Right ventricle myocardium superior (tissue), 1 donor: ENCODE measurements around the gene CKB. TPM values are rescaled to one million over a fixed set of nuclear protein-coding genes. Genes with fewer than 3 reads are reported as not detected.

ENCODE experiments used
- ATAC-seq: fragments of 200-7000 bp; cut with Tn5 transposase; one replicate; pipeline ENCODE4 v1.9.1; 2020; ENCODE audit warnings: mild to moderate bottlenecking; ENCODE audit not compliant: poor library complexity
- DNase-seq: peaks from one replicate; pipeline ENCODE4 v3.0.0-alpha.2; 2020
- intact Hi-C: fragments of 100-400 bp; cut with DNase I; formaldehyde crosslinking; loops from one replicate; pipeline ENCODE4 v1.11.2; 2022
- total RNA-seq: library from RNA; stranded (reverse); fragmentation: NEBNext Ultra II Directional; extraction: Animal tissue kit (Norgen Biotek cat#: 25700); gene quantifications from one replicate; pipeline ENCODE4 v1.2.1, GENCODE V29; 2021
- donor health status: DM: no; HTN: yes; CAD: no; lungs with severe emphysema.

The CKB gene
- total RNA-seq, 1 donor from 2014 or later: 702 TPM

DNA sequence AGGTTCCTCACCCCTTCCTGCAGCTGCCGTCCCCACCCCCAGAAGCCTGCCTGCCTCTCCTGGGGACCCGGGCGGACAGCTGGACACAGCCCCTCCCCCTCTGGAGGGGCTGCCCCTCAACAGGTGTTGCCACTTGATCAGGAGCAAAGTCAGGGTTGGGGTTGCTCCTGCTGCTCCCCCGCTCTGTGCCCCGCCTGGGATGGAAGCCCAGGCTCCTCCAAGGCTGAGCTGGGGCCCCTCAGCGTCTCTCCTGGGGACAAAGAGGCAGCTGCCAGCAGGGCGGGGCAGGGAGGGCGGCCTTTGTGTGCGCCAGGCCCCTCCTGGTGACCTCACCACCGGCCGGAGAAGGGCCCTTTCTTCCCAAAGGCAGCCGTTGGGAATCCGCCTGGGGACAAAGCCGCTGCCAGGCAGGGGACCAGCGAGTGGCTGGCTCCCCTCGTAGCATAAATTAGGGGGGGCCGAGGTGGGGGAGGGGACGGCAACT is 20.0 kb upstream of the CKB start:
- DNase-seq (peak; percentile 84), ATAC-seq (peak; percentile 23)
- intact Hi-C loops: no loop called here

DNA sequence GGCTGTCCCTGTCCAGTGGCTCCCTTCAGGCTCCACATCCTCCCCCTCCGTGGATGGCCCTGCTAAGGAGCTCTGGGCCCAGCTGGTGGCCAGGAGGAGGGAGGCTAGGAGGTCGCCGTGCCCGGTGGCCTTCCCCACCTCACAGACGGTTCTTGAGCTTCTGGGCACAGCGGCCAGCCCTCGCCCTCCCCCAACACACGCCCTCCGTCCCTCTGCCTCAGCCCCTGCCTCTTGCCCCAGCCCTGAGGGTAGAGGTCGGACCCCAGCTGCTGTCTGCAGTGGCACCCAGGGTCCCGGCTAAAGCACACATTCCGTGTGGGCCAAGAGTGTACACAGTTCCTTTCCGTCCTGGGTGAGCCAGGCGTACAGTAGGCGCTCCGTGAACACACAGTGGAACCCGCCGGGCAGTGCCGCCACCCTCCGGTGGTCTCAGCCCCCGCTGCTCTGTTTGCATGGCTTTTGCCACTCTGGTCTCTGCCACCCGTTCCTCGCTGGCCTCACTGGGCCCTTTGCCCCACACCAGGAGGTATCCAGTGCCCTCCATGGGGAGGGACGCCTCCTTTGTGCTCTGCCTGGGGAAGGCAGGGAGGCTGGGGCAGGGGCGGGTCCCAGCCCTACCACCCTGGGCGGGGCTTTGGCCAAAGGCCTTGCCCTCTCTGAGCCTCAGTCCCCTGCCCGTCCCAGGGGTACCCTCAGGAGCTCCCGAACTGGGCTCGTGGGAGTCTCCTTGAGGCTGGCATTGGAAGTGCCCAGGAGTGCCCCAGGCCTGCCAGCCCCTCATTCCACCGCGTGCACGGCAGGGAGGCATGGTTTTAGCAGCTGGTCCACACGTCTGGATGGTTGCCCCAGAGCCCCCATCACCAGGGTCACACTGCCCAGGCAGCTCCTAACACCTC is 19.3 kb upstream of the CKB start:
- DNase-seq (peak; percentile 44), ATAC-seq (no peak)
- intact Hi-C loops: no loop called here

DNA sequence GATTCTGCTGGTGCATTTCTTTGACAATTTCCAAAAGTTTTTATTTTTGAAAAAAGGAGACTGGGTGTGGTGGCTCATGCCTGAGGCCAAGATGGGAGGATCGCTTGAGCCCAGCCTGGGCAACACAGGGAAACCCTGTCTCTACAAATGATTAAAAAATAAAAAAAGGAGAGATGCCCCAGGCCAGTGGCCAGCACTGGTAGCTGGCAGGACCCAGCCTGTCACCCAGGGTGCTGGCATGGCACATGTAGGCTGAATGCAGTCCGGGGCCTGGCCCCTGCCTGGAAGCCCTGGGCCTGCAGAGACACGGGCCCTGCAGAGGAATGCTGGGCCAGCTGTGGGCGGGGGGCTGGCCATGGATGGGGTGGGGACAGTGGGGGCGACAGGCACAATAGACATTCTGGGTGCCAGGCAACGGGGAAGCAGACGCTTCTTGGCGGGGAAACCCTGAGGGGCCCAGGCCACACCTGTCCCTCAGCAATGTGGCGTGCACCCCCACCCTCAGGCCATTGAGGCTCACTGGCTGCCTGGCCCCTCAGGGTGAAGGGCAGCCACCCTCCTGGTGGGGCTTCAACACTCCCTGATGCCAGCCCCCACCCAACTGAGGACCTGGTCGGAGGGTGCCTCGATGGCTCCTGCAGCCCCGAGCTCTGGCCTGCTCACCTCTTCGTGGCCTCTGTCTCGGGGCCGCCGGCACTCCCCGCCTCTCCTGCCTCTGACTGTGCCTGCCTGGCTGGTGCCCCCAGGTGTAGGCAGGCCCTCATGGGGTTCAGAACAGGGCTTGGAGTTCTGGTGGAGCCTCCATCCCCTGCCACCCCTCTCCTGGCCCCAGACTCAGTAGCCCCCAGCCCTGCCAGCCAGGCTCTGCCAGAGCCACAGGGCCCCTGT is 18.4 kb upstream of the CKB start:
- intact Hi-C loops: no loop called here
- peak; percentile 40 for DNase-seq
- no peak for ATAC-seq

DNA sequence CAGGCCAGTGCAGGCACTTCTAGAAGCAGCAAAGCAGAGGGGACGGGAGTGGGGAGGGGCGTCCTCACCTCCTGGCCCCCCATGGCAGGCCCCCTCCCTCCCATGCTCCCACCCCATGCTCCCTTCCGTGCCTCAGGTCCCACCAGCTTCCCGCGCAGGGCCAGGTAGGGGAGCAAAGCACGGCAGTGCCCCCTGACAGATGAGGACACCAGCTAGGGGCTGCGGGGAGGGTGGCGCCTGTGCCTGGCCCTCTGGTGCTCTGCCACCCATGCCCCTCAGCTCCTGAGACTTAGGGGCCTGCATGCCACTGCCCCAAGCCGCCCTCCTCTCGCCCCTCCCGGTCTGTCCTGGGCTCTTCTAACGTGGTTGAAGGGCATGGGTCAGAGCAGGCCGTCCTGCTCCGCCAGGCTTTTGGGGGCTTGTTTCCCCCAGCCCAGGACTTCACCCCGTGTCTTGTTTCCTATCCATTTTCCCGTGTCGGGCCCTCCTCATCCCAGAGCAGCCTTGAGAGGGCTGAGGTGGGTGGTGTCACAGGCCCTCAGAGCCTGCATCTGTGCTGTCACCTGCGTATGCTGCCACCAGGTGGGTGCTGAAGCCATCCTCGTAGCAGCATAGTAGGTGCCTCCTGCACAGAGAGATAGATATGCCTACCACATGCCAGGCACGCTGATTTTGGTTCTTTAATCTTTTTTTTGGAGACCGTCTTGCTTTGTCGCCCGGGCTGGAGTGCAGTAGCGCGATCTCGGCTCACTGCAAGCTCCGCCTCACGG is 16.6 kb upstream of the CKB start:
- intact Hi-C loops: no loop called here
- DNase-seq (peak; percentile 24), ATAC-seq (peak; percentile 2)

DNA sequence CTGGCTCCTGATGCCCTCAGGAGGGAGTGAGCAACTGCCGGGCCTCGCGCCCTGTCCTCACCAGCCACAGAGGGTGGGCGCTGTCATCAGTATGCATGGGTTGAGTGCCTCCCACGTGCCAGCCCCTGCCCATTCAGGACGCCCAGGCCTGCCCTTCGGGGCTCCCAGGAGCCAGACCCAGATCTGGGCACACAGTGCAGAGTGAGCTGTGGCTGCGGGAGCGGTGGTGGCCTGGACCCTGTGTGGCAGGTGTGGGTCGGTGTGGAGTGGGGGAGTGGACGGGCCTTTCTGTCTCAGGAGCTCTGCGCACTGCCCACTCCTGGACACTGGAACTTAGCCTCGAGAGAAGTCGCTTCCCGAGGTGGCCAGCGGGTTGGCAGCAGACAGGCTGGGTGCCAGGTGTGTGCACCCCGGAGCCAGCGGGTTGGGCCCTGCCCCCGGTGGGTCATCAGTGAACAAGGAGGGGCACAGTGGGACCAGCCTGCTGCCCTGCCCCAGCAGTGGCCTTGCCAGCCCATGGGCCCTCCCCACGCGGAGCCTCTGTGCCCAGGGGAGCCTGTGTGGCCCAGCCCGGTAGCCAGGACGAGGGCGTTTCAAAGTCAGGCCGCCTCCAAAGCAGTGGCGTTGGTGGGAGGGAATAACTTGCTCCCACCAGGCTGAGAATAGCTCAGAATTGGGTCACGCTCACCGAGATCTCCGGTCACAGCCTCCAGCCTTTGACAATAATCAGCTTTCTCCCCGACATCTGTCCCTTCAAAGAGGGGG is 15.8 kb upstream of the CKB start:
- peak; percentile 59 for DNase-seq
- peak; percentile 55 for ATAC-seq
- intact Hi-C loops: no loop called here

DNA sequence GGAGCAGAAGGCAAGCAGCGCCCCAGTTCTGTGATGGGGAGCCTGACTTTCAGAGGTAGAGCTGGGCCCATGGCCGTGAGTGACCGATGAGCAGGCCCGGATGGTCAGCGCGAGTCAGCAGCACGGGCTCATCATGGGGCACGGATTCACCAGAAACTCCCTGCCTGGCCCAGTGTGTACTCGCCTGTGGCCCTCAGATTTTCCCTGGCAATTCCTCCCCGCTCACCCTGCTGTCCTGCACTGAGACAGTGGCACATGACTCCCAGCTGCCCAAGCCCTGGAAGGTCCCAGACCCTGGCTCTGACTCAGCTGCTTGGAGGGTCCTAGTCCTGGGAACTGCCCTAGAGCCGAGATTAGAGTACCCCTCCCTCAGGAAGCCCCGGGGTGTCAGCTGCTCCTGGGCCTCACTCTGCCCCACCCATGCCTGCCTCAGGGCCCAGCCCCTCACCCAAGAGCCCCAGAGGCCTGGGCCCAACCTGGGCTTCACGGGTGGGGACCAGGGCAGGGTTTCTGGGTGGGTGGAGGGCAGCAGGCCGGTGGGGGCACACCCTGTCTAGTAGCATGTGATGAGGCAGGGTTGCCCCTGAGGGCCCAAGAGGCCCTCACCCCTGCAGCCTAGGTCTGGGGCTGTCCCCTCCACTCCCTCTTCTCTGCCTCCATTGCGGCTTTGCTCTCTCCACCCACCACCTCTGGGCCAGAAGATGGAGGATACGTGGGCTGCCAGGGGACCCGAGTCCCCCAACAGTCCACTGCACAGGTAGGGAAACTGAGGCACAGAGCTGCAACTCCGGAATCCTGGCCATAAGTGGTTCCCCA is 14.8 kb upstream of the CKB start:
- DNase-seq (peak; percentile 37), ATAC-seq (no peak)
- intact Hi-C loops: no loop called here

DNA sequence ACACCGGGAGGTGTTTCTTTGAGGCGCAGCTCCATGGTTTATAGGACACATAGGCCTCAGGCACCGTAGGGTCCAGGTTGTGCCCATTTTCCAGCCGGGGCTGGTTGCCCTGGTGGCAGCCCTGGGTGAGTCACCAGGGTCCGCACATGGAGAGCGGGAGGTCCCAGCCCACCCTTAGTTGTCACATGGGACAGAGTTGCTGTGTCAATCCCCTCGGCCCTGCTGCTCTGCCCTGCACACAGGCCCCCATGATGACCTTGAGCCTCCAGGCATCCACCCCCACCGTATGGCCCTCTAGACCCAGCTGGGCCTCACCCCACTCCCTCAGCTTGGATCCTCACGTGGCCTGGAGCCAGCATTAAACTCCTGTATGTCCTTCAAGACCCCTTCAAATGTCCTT is 14.1 kb upstream of the CKB start:
- ATAC-seq (no peak), DNase-seq (peak; percentile 39)
- intact Hi-C loops: no loop called here

DNA sequence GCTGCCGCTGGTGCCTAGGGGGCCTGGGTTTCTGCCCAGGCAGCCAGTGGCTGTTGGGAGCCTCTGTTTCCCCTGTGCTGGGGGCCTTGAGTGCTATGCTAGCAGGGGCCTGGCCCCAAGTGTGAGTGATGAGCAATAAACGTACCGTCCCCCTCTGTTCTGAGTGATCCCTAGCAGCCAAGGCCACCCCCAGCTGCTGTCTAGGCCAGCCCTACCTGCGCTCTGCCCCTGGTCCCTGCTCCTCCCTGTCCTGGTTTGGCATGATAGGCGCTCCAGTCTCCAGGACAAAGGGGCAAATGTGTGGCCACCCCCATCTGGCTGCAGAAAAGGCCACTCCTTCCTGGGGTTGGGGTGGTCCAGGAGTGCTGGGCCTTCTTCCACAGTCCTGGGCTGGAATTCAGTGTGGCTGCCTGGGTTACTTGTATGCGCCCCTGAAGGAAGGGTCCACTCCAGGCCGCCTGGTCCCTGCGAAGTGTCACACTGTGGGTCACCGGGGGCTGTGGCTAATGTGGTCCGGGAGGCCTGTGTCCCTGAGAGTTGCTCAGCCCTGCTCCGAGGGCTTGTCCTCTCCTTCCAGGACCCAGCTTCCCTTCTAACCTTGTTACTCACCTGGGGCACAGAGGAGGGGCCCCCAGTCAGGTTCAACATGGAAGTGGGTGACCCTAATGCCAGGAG is 13.4 kb upstream of the CKB start:
- no peak for ATAC-seq
- peak; percentile 29 for DNase-seq
- intact Hi-C loops: no loop called here

DNA sequence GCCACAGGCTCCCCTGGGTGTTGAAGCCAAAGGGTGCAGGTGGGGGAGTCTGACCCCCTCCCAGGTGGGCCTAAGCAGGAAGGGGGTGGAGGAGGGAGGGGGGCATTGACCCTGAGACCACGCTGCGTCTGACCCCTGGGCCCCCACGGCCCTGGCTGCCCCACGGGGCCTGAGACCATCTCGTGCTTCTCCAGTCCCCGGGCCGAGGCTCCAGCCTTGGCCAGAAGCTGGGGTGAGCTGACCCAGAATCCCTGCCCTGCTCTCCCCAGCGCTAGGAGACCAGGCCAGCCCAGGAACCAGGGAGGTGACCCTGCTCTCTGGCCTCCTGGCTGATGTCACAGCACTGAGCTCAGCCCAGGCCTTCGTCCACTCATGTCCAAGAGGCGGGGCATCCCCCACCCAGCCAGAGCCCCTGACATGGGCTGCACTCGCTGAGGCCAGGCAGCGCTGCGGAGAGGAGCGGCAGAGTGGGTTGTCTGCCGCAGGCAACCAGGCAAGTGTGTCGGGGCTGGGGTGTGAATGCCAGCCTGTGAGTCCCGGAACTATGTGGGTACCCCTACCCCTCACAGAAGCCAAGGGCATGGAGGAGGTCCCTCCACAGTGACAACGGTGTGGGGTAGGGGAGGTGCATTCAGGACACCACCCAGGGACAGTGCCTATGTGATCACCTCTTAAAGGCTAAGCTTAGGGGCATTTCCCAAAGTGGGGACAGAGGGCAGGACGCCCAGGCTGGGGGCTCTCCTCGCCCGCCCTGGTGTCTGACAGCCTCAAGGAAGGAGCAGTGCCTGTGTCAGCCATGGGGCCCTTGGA is 12.7 kb upstream of the CKB start:
- DNase-seq: peak; percentile 58

DNA sequence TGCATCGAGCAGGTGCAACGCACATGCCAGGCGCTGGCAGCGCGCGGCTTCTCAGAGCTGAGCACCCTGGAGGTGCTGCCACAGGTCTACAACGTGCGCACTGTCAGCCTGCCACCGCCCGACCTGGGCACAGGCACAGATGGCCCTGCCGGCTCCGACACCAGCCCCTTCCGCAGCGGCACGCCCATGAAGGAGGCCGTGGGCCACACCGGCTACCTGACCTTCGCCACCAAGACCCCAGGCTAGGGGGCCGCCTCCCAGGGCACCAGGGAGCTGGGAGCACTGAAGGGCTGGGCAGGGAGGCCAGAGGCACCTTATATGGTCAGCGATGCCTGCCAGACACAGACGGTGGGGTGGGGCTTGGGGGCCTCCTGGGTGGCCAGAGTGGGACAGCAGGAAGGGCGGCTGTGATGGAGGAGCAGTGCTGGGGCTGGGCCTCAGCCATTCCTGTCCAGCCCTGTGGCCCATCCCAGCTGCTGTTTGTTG is 12.0 kb upstream of the CKB start:
- DNase-seq (no peak), ATAC-seq (no peak)
- intact Hi-C loops: no loop called here

More for the DNA sequence above, 12.7 kb upstream of the CKB start:
- intact Hi-C loops: no loop called here
- no peak for ATAC-seq

DNA sequence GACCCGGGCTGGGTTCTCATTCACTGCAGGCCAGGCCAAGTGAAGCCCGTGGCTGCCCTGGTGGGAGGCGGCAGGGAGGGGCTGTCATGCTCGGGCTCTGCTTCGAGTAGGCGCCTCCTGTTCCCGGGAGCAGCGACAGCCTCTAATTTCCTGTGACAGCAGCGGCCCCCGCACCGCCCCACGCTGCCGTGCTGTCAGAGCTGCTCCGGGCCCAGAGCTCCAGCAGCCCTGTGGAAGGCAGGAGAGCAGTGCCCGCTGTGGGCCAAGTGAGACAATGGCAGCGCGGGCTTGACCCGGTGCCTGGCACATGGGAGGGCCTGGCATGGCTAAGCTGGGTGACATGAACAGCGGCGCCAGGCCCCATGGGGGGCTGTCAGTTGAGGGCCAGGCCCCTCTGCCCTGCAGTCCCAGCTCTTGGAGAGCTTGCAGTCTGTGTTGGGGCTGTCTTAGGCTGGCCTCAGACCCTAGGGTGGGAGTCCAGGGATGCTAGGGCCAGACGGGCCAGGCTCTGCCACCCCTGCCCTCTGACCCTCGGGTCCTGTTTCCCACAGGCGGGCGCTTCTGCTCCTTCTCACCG is 11.5 kb upstream of the CKB start:
- intact Hi-C loops: no loop called here
- DNase-seq (no peak), ATAC-seq (no peak)

DNA sequence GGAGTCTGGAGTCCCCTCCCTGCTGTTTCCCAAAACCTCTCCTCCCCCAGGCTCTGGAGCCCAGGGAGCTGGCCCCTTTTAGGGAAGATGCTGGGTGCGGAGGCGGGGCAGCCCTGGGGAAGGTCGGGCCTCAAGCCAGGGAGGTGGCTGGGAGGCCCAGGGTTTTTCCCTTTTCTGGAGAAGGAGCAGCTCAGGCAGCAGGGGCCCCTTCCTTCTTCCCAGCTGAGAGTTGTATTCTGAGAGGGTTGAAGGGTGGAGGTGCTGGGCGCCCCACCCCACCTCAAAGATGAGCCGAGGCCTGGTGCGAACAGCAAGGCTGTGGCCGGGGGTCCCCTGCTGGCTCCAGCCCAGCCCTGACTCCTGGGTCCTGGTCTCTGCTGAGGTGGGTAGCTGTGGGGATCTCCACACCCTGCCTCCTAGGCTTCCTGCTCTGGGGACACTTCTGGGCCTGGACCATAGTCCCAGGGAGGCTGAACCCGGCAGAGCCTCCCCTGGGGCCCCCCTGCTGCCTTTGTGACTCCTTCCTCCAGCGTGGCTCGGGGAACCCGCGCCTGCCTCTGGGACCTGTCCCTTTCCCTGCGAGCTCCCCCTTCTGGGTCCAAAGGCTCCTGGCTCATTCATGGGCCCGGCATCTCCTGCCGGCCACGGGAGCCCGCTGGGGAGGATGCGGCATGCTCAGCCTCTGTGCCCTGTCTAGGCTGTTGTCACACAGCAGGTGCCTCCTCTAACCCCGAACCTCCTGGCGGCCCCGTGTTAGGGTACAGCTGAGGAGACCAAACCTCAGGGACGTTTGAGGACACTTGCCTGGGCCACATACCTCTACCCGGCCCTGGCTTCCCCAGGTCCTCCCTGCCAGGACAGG is 10.7 kb upstream of the CKB start:
- peak; percentile 38 for DNase-seq
- intact Hi-C loops: no loop called here
- ATAC-seq: no peak

DNA sequence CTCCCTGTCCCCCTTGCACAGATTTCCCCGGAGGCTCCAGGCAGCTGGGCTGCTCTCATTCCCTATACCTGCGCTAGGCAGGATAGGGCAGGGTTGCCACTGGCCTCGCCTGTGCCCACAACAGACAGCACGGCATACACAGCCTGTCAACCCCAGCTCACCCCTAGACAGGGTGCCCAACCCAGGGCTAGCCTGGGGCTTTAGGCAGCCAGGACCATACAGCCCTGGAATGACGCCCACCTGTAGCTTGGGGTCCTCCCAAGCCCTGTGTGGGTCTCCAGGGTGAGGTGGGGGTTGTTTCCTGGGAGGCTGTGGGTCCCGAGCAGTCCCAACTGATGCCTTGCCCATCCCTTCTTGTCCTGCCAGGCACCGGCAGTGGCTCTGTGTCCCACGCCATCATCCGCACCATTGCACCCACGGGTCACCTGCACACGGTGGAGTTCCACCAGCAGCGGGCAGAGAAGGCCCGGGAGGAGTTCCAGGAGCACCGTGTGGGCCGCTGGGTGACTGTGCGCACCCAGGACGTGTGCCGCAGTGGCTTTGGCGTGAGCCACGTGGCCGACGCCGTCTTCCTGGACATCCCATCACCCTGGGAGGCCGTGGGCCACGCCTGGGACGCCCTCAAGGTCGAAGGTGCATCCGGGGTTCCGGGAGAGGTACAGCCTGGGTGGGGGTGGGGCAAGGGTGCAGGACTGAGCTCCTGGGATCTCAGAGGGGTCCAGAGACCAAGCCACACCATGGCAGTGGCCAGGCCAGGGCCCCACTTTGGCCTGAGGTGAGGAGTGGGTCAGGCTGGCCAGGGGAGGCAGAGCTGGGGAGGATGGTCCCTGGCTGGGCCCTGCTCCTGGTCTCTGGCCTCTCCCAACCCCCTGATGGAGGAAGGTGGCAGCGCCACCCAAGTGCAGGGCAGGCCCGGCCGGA is 9.8 kb upstream of the CKB start:
- intact Hi-C loops: no loop called here
- ATAC-seq (no peak), DNase-seq (no peak)
